ENCODE data around the gene FAM3A.
"Not testable (repeated sequence)": the region's sequence is repeated elsewhere in the genome, so short reads cannot be mapped to it uniquely, and the experiment has no call there.

The FAM3A gene, protein sequence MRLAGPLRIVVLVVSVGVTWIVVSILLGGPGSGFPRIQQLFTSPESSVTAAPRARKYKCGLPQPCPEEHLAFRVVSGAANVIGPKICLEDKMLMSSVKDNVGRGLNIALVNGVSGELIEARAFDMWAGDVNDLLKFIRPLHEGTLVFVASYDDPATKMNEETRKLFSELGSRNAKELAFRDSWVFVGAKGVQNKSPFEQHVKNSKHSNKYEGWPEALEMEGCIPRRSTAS

DNA sequence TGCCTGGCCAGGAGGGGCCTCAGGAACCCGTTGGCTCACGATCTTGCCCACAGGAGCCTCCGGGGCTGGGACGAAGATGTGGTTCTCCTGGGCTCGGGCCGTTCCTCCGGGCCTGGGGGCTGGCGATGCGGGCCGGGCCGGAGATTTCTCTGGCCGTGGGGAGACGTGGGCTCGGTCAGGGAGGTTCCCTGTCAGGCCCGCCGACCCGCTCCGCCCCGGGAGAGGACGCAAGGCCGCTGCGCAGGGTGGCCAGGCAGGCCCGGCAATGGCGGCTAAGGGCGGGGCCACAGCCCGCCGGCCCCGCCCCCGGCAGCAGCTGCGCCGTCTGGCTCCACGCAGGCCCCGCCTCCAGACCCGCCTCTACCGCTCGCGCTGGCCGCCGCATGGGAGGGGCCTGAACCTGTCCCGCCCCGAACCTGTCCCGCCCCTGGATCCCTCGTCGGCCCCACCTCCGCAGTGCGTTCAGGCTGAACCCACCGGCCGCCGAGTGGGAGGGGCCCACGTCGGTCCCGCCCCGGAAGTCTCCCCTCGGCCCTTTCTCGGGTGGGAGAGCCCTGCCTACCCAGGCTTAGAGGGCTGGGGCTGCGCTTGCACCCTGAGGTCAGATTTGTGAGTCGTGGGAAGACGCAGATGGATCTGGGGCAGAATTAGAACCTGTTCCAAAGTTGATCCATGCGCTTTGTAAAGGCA lies at the start of gene FAM3A:
TSS of gene FAM3A (minus strand) at position 267 of the 690 bp plus-strand sequence. CDS start 460 bp downstream, outside the sequence.
- DNase-seq (ENCODE audit: extremely low read depth in 1 of 2, low read depth in 1 of 2): peak; percentile 73 to 85

- DNase-seq (ENCODE audit: extremely low read depth in 1 of 2, low read depth in 1 of 2): not testable (repeated sequence)
Observed at GRCh38 chrX:154562295-154562694, 46.3 kb upstream of the FAM3A start.

DNA sequence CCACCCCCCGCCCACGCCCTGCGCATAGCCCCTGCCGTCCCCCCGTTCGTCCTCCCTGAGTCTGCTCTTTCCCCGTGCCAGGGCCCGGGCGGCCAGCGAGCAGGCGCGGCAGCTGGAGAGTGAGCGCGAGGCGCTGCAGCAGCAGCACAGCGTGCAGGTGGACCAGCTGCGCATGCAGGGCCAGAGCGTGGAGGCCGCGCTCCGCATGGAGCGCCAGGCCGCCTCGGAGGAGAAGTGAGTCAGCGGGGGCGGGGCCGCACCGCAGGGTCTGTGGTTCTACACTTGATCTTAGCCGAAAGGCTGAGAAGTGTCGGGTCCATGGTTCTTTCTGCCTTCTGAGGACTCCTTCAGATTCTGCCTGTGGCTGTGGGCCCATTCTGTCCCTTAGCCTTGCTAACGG lies 44.3 kb upstream of the FAM3A start:
- DNase-seq (ENCODE audit: extremely low read depth in 1 of 2, low read depth in 1 of 2): not testable (repeated sequence)

GRCh38 chrX:154558896-154559295 lies 42.9 kb upstream of the FAM3A start:
- not testable (repeated sequence) for DNase-seq (ENCODE audit: extremely low read depth in 1 of 2, low read depth in 1 of 2)

DNA sequence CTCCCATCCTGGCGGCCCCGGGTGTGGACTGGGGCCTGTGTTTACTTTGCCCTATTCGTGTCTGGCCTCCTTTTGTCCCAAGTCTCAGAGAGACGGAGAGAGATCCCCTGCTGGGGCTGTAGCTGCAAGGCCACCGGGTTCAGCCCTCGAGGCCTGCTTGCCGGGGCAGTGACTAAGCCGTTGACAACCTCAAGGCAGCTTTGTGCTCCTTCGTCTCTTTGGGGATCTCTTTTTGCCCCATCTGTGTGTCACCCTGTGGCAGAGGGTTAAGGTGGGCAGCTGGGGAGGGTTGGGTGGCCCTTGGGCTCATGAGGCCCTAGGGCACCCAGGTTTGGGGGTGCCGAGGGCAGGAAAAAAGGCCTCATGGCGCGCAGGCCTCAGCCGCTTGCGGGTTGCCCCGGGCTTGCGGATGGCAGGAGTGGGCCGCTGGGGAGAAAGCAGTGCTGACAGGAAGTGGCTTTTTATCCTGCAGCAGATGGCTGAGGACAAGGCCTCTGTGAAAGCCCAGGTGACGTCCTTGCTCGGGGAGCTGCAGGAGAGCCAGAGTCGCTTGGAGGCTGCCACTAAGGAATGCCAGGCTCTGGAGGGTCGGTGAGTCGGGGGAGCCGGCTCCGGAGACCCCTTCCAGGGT lies 42.1 kb upstream of the FAM3A start:
- not testable (repeated sequence) for DNase-seq (ENCODE audit: extremely low read depth in 1 of 2, low read depth in 1 of 2)

GRCh38 chrX:154552112-154552806 lies 36.2 kb upstream of the FAM3A start:
- DNase-seq (ENCODE audit: extremely low read depth in 1 of 2, low read depth in 1 of 2): not testable (repeated sequence)

GRCh38 chrX:154549766-154550165 lies 33.7 kb upstream of the FAM3A start:
- no peak for DNase-seq (ENCODE audit: extremely low read depth in 1 of 2, low read depth in 1 of 2)

DNA sequence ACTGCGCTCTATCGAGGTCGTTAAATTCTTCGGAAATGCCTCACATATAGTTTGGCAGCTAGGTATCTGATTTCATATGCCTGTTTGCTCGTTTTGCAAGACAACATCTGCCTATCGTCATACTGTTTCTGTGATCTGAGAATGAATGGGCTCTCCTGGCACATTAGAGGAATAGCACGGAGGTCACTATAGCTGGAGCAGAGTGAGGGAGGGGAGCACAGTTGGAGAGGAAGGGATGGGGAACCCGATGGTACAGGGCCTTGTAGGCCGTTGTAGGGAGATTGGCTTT lies 31.9 kb upstream of the FAM3A start:
- no peak for DNase-seq (ENCODE audit: extremely low read depth in 1 of 2, low read depth in 1 of 2)

DNA sequence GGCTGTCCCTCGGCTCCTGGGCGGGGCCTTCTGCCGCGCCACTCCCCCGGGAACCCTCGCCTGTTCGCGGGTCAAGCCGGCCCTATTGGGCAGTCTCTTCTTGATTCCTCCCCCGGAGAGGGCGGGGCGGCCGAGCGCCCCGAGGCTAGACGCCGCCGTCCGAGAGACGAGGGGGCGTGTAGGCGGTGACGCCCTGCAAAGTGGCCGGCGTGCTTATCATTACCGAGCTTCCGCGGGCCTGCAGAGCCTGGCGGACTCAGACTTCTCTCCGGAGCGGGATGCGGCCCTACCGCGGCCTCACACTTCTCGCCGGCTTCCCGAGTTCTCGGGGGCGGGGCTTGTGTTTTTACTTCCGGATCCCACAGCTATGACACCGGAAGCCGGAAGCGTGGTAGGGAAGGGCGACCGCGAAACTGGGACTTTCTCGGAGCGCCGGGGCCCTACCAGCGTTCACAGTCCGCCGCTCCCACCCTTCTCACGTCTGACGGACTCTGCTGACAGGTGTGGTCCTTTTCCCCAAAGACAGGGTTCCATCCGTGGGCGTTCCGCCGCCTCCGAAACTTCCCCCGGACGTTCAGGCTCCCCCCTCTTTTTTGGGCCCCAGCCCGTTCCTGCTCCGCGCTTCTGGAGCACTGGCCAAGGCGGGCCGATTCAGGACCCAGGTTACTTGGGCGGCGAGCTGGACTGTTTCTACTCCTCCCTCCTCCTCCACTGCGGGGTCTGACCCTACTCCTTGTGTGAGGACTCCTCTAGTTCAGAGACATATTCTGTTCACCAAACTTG lies 31.4 kb upstream of the FAM3A start, which contains the start of gene IKBKG:
TSS of gene IKBKG (plus strand) at position 376 of the 783 bp plus-strand sequence. CDS start 4,383 bp downstream, outside the sequence.
- peak; percentile 64 to 72 for DNase-seq (ENCODE audit: extremely low read depth in 1 of 2, low read depth in 1 of 2)

DNA sequence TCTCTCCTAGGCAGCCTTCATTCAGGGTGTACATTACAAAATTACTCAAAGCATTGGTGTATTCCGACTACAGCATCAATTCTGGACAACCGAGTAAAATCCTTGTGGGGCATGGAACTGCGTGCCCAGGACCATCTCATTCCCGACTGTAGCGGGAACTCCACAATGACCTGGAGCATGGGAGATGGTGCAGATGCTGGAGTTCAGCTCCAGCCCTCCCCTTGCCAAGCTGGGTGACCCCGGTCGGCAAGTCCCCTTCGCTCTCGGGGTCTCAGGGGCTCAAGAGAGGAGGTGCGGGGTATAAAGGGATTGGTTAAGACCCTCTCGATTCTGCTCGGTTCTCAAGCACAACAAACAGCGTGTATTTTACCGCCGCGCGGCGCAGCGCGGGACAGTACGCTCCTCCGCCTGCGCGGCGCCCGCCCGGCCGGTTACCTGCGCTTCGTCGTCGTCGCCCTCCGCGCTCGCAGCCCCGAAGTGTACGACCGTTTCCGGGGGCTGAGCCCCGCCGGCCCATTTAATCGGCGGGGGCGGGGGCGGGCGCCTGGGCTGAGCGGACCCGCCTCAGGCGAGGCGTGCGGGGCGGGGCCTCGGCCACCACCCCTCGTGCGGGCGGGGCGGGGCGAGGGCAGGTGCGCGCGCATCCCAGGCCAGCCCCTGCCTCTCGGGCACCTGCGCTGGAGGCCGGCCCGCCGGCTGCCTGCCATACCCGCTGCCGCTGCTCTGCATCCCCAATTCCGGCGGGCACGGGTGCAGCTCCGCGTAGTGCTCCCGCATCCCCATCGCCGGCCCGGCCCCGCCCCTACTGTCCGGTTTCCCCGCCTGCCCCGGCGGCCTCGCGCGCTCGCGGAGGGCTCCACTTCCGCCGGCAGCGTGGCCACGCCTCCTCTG lies 30.6 kb upstream of the FAM3A start, which contains the start of gene G6PD:
TSS of gene G6PD (minus strand) at position 493 of the 891 bp plus-strand sequence. CDS start 691 bp downstream, outside the sequence.
- DNase-seq (ENCODE audit: extremely low read depth in 1 of 2, low read depth in 1 of 2): peak in 1 of 2 donors; percentile 74

DNA sequence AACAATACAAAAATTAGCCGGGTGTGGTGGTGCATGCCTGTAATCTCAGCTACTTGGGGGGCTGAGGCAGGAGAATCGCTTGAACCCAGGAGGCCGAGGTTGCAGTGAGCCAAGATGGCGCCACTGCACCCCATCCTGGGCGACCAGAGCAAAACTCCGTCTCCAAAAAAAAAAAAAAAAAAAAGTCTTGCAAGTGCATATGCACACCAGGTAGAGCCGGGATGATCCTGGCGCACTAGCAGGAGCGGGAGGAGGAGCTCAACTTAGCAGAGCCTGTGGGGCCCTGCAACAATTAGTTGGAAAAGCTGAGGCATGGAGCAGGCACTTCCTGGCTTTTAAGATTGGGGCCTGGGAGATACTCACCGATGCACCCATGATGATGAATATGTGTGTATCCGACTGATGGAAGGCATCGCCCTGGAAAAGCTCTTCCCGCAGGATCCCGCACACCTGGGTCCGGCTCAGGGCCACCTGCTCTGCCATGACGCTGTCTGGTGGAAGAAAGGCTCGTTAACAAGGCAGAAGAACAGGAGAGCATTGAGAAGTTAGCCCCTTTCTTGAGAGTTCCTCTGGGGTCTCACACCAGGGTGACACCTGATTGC lies 29.7 kb upstream of the FAM3A start:
- no peak for DNase-seq (ENCODE audit: extremely low read depth in 1 of 2, low read depth in 1 of 2)

GRCh38 chrX:154542723-154543424 lies 26.8 kb upstream of the FAM3A start:
- no peak for DNase-seq (ENCODE audit: extremely low read depth in 1 of 2, low read depth in 1 of 2)

GRCh38 chrX:154541896-154542722 lies 26.1 kb upstream of the FAM3A start:
- no peak for DNase-seq (ENCODE audit: extremely low read depth in 1 of 2, low read depth in 1 of 2)

- no peak for DNase-seq (ENCODE audit: extremely low read depth in 1 of 2, low read depth in 1 of 2)
Observed at GRCh38 chrX:154541589-154541895, 25.5 kb upstream of the FAM3A start.

DNA sequence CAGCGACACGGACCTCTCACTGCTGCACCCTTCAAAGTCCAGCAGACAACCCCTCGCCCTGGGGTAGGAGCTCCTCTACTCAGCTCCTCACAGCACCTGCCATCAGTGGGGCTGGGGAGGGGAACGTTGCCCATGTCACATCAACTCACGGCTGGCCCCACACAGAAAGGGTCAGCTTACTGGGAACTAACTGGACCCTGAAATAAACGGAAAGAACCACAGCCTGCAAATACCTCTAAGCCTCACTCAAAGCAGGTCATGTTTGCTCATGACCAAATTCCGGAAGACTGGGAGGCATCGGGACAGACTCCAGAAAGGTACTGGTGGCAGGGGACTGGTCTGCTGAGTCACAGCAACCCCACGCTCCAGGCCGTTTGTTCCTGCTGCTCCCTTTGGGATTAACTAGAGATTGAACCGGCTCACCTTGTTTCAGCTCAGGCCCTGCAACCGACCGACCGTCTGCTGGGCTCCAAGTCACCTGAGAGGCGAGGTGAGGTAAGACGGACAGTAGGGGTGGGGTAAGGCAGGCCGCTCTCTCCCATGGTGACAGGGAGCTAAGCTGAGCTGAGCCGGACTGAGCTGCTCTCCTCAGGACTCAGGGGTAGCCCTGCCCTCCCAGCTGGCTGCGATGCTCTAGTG lies 25.0 kb upstream of the FAM3A start:
- no peak for DNase-seq (ENCODE audit: extremely low read depth in 1 of 2, low read depth in 1 of 2)

DNA sequence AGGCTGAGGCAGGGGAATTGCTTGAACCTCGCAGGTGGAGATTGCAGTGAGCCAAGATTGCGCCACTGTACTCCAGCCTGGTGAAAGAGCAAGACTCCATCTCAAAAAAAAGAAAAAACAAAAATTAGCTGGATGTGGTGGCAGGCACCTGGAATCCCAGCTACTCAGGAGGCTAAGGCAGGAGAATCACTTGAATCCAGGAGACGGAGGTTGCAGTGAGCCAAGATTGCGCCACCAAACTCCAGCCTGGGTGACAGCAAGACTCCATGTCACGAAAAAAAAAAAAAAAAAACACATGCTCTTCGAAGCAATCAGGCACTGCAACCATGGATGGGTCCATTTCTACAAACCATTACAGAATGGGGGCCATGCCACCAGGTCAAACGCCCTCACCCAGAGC lies 24.3 kb upstream of the FAM3A start:
- not testable (repeated sequence) for DNase-seq (ENCODE audit: extremely low read depth in 1 of 2, low read depth in 1 of 2)

DNA sequence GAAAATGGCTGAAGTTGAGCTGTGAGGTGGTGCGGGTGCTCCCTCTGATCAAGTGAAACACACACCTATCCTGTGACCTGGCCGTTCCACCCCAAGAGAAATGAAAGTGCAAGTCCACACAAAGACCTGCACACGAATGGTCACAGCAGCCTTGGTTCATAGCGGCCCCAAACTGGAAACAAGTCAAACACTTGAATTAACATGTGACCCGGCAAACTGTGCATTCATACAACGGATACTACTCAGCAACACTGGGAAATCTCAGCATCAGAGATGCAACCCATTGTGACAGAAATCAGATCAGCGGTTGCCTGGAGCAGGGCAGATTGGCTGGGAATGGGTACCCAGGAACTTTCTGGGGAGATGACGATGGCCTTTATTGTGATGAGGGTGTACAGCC lies 23.0 kb upstream of the FAM3A start:
- no peak for DNase-seq (ENCODE audit: extremely low read depth in 1 of 2, low read depth in 1 of 2)
